ENCODE data around the gene STMN3.

Gene STMN3

DNA sequence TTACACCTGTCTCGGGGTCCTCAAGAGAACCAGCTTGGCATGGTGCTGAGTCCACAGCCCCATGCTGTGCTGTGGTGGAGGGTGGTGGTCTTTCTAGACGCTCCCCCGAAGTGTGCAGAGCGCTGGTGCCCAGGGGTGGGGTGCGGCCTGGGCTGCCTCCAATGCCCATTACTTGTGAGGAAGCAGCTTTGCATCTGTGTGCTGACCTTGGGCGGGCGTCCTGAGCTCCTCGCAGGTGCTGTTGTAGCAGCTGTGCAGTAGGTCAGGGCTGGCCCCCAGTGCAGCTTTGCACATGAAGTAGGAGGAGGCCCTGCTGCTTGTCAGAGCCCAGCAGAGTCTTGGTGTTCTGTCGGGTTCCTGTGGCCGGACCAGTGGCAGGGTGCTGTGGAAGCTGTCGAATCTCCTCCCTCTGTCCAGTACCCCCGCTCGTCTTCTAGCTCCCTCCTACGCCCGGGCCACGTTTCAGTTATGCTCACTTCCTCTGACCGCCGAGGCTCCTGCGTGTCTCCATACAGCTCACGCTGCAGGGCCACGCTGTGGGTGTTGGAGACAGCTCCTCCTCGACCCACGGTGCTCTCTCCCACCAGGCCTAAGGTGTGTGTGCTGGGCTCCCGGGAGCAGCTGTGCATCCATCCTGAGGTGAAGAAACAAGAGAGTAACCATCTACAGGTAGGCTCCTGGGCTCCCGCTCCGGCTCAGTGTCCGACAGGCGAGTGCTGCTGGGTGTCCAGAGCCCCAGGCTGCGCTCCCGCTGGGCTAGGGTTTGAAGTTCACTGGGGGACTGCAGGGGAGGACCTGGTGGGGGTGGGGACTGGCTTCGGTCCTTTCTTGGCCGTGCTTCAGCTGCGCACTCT, 9.0 kb upstream of the STMN3 start:
- no peak for TF ChIP-seq POLR2AphosphoS5 (IDR thresholded peaks at IDR 0.05; ENCODE audit: low read depth, low read length)
- no peak for TF ChIP-seq TAF1 (IDR thresholded peaks at IDR 0.05; ENCODE audit: borderline replicate concordance, insufficient read depth, low read length)
- TF ChIP-seq, protein P1, sequence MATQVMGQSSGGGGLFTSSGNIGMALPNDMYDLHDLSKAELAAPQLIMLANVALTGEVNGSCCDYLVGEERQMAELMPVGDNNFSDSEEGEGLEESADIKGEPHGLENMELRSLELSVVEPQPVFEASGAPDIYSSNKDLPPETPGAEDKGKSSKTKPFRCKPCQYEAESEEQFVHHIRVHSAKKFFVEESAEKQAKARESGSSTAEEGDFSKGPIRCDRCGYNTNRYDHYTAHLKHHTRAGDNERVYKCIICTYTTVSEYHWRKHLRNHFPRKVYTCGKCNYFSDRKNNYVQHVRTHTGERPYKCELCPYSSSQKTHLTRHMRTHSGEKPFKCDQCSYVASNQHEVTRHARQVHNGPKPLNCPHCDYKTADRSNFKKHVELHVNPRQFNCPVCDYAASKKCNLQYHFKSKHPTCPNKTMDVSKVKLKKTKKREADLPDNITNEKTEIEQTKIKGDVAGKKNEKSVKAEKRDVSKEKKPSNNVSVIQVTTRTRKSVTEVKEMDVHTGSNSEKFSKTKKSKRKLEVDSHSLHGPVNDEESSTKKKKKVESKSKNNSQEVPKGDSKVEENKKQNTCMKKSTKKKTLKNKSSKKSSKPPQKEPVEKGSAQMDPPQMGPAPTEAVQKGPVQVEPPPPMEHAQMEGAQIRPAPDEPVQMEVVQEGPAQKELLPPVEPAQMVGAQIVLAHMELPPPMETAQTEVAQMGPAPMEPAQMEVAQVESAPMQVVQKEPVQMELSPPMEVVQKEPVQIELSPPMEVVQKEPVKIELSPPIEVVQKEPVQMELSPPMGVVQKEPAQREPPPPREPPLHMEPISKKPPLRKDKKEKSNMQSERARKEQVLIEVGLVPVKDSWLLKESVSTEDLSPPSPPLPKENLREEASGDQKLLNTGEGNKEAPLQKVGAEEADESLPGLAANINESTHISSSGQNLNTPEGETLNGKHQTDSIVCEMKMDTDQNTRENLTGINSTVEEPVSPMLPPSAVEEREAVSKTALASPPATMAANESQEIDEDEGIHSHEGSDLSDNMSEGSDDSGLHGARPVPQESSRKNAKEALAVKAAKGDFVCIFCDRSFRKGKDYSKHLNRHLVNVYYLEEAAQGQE (IDR thresholded peaks at IDR 0.05; ENCODE audit: insufficient read depth in 1 of 2, low read depth in 2 of 2, low read length in 2 of 2) = no peak
- no peak for TF ChIP-seq FOXP2 (optimal IDR thresholded peaks at IDR 0.05; ENCODE audit: borderline replicate concordance, extremely low read depth, extremely low read length, insufficient read depth)
- TF ChIP-seq SIN3A (IDR thresholded peaks at IDR 0.05; ENCODE audit: borderline replicate concordance, insufficient read depth, low read length) = no peak

DNA sequence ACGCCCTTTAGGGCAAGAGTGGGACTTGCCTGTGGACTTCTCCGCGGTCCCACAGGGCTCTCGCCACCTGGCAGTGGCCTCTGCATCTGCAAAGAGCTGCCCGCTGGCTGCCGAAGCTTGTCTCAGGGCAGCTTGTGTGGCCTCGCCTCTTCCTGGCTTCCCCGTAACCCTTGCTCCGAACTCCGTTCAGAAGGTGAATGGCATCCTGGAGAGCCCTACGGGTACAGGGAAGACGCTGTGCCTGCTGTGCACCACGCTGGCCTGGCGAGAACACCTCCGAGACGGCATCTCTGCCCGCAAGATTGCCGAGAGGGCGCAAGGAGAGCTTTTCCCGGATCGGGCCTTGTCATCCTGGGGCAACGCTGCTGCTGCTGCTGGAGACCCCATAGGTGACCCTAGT, 7.9 kb upstream of the STMN3 start:
- TF ChIP-seq SIN3A (IDR thresholded peaks at IDR 0.05; ENCODE audit: borderline replicate concordance, insufficient read depth, low read length) (no peak), POLR2AphosphoS5 (IDR thresholded peaks at IDR 0.05; ENCODE audit: low read depth, low read length) (no peak), TAF1 (IDR thresholded peaks at IDR 0.05; ENCODE audit: borderline replicate concordance, insufficient read depth, low read length) (no peak), FOXP2 (optimal IDR thresholded peaks at IDR 0.05; ENCODE audit: borderline replicate concordance, extremely low read depth, extremely low read length, insufficient read depth) (no peak)
- TF ChIP-seq, protein P1 (IDR thresholded peaks at IDR 0.05; ENCODE audit: insufficient read depth in 1 of 2, low read depth in 2 of 2, low read length in 2 of 2) = no peak

DNA sequence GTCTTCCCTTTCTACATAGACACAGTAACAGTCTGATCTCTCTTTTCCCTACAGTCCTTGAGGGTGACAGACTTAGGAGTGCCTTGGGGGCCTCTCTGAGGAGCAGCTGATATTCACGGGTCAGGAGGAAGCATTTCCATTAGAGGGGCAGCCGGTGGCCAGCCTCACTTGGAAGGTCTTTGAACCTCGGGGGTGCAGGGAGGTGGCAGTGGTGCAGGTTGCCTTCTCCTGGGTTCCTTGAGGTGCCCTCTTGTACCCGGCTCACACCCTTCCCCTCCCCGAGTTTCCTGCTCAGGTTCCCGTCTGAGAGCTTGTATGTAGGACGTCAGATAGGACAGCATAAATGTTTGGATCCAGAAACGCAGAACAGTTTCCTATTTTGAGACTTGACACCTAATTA, 7.4 kb upstream of the STMN3 start:
- no peak for TF ChIP-seq FOXP2 (optimal IDR thresholded peaks at IDR 0.05; ENCODE audit: borderline replicate concordance, extremely low read depth, extremely low read length, insufficient read depth)
- TF ChIP-seq, protein P1 (IDR thresholded peaks at IDR 0.05; ENCODE audit: insufficient read depth in 1 of 2, low read depth in 2 of 2, low read length in 2 of 2) = no peak
- TF ChIP-seq POLR2AphosphoS5 (IDR thresholded peaks at IDR 0.05; ENCODE audit: low read depth, low read length) = no peak
- TF ChIP-seq SIN3A (IDR thresholded peaks at IDR 0.05; ENCODE audit: borderline replicate concordance, insufficient read depth, low read length) = no peak
- no peak for TF ChIP-seq TAF1 (IDR thresholded peaks at IDR 0.05; ENCODE audit: borderline replicate concordance, insufficient read depth, low read length)

DNA sequence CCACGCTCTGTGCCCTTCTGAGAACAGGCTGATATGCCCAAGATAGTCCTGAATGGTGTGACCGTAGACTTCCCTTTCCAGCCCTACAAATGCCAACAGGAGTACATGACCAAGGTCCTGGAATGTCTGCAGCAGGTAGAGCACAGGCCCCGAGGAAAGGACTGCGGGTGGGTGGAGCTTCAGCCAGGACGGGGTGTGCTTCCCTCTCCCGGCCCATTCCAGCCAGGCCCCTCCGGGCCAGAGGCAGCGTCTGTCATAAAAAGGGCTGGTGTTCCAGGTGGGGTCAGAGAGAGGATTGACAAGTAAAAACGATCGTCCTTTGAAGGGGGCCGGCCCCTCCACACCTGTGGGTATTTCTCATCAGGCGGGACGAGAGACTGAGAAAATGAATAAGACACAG, 6.1 kb upstream of the STMN3 start:
- TF ChIP-seq TAF1 (IDR thresholded peaks at IDR 0.05; ENCODE audit: borderline replicate concordance, insufficient read depth, low read length) (no peak), POLR2AphosphoS5 (IDR thresholded peaks at IDR 0.05; ENCODE audit: low read depth, low read length) (no peak)

DNA sequence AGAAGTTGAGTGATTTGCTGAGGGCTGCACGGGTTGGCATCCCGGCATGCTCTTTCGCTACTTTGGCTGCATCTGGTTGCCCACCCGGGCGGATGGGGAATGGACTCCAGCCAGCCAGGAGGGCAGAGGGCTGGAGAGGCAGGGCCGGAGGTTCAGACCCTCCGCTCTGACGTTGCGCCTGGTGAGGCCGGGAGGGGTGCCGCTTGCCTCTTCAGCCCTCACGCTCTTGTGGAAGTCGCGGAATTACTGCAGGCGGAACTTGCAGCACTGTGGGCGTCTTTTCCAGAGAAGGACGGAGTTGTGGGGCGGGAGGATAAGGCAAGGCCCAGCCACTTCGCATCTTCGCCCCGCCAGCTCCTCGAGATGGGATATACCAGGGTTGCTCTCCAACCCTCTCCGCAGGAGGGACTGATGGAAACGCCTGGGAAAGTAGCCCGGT, 5.5 kb upstream of the STMN3 start:
- TF ChIP-seq, protein P1 (IDR thresholded peaks at IDR 0.05; ENCODE audit: insufficient read depth in 1 of 2, low read depth in 2 of 2, low read length in 2 of 2) = no peak
- TF ChIP-seq FOXP2 (optimal IDR thresholded peaks at IDR 0.05; ENCODE audit: borderline replicate concordance, extremely low read depth, extremely low read length, insufficient read depth) = no peak
- TF ChIP-seq TAF1 (IDR thresholded peaks at IDR 0.05; ENCODE audit: borderline replicate concordance, insufficient read depth, low read length) = no peak
- TF ChIP-seq SIN3A (IDR thresholded peaks at IDR 0.05; ENCODE audit: borderline replicate concordance, insufficient read depth, low read length) = no peak; the same call in 1 of the 2 replicates
- no peak for TF ChIP-seq POLR2AphosphoS5 (IDR thresholded peaks at IDR 0.05; ENCODE audit: low read depth, low read length)

All from PFSK-1 (cell line).